HepG2 (cell line): ENCODE measurements around the gene SNRNP48. TPM values are rescaled to one million over a fixed set of nuclear protein-coding genes. Genes with fewer than 3 reads are reported as not detected.

Source experiments
- ATAC-seq: fragments of 200-7000 bp; cut with Tn5 transposase; 3 replicates; pipeline ENCODE4 v1.9.1; 2020; ENCODE audit warnings: mild to moderate bottlenecking, moderate library complexity
- BruUV-seq: library from RNA; stranded (reverse); fragments of 400-500 nt; replicated peaks from 2 replicates; lab custom pipeline; 2021; lab: Mats Ljungman, UMichigan
- CTCF ChIA-PET: fragments of 300-600 bp; formaldehyde crosslinking; extraction: SDS; loops from one replicate; lab custom pipeline; 2021; ENCODE audit warnings: low total read pairs, inconsistent platforms, low intra/inter-chr PET ratio; lab: Yijun Ruan, JAX
- POLR2A ChIA-PET: fragments of 350-600 bp; sonication (Branson Sonifier 250); formaldehyde crosslinking; loops from one replicate; lab custom pipeline; 2020; ENCODE audit warnings: antibody characterized with exemption, inconsistent platforms; lab: Yijun Ruan, JAX
- DNase-seq: peaks from one replicate; pipeline ENCODE4 v3.0.0-alpha.2; 2015; ENCODE audit warnings: low spot score
- FAIRE-seq: peaks from 3 replicates; lab custom pipeline; 2011; peaks lifted over from hg19 to GRCh38; lab: Jason Lieb, UNC
- H2AFZ ChIP-seq: one replicate; pipeline ENCODE4 v1.6.1; 2011; ENCODE audit warnings: low read length, inconsistent platforms
- H3K27ac ChIP-seq: fragments of 300-600 bp; 3 replicates; pipeline ENCODE4 v1.8.0; 2011; ENCODE audit warnings: mixed run types, mild to moderate bottlenecking, mixed read lengths, low read length, inconsistent platforms; ENCODE audit not compliant: insufficient read depth; ENCODE audit errors: extremely low read length
- H3K27me3 ChIP-seq, 2 experiments: fragments of 200-600 bp in 1 of 2; 2 replicates in 1 of 2; 3 replicates in 1 of 2; pipeline versions ENCODE4 v1.6.0 to v1.8.0; 2011; ENCODE audit warnings: low read length in 2 of 2, mild to moderate bottlenecking in 2 of 2, moderate library complexity in 2 of 2, inconsistent platforms in 1 of 2; ENCODE audit not compliant: insufficient read depth in 2 of 2, control insufficient read depth in 1 of 2
- H3K36me3 ChIP-seq, 2 experiments: fragments of 200-600 bp in 1 of 2; replicated peaks in 1 of 2; 2 replicates in 1 of 2; 3 replicates in 1 of 2; pipeline versions ENCODE4 v1.5.1 to v1.8.0; 2011; ENCODE audit warnings: low read length in 2 of 2, inconsistent platforms in 1 of 2; ENCODE audit not compliant: insufficient read depth in 2 of 2, control insufficient read depth in 1 of 2
- H3K4me1 ChIP-seq: 2 replicates; pipeline ENCODE4 v1.5.1; 2012; ENCODE audit warnings: low read length, inconsistent platforms; ENCODE audit not compliant: insufficient read depth
- H3K4me2 ChIP-seq: 2 replicates; pipeline ENCODE4 v1.6.0; 2011; ENCODE audit warnings: low read depth, low read length, inconsistent platforms
- H3K4me3 ChIP-seq, 3 experiments: fragments of 200-600 bp in 1 of 3; sonication (generic), shearing (Covaris generic) in 1 of 3; replicated peaks in 1 of 3; 2 replicates each; pipeline ENCODE4 v1.5.1; 2011 to 2016; ENCODE audit warnings: low read length in 3 of 3, inconsistent platforms in 2 of 3, low read depth in 2 of 3, mild to moderate bottlenecking in 2 of 3, control low read depth in 1 of 3, mixed read lengths in 1 of 3; ENCODE audit not compliant: insufficient read depth in 1 of 3
- H3K79me2 ChIP-seq: one replicate; pipeline ENCODE4 v1.6.1; 2011; ENCODE audit warnings: low read length, inconsistent platforms; ENCODE audit not compliant: insufficient read depth
- H3K9ac ChIP-seq: 2 replicates; pipeline ENCODE4 v1.6.0; 2011; ENCODE audit warnings: mild to moderate bottlenecking, low read depth, low read length, inconsistent platforms; ENCODE audit not compliant: insufficient read depth
- H3K9me3 ChIP-seq: 2 replicates; pipeline ENCODE4 v1.5.1; 2012; ENCODE audit warnings: mild to moderate bottlenecking, low read length
- H4K20me1 ChIP-seq: 2 replicates; pipeline ENCODE4 v1.6.0; 2011; ENCODE audit warnings: inconsistent platforms, mild to moderate bottlenecking, low read length, moderate library complexity; ENCODE audit not compliant: insufficient read depth
- CENPX ChIP-seq: sonication (generic); formaldehyde crosslinking; IDR thresholded peaks from 2 replicates; pipeline ENCODE4 v1.9.0; 2021; ENCODE audit warnings: mild to moderate bottlenecking, missing genetic modification reagents, moderate library complexity
- NFATC3 ChIP-seq: sonication (generic); formaldehyde crosslinking; IDR thresholded peaks from 2 replicates; pipeline ENCODE4 v1.5.1; 2020; ENCODE audit warnings: mild to moderate bottlenecking, missing genetic modification reagents
- NFE2L2 ChIP-seq: fragments of 150-350 bp; IDR thresholded peaks from 2 replicates; pipeline ENCODE4 v1.6.1; 2014; ENCODE audit warnings: low read length
- RBM22 ChIP-seq: fragments of 200-400 bp; formaldehyde crosslinking; optimal IDR thresholded peaks from 2 replicates; pipeline ENCODE3; 2017; ENCODE audit warnings: mild to moderate bottlenecking, low read length, moderate library complexity
- TP53 ChIP-seq: sonication (generic); formaldehyde crosslinking; conservative IDR thresholded peaks from 2 replicates; pipeline ENCODE4 v1.4.0; 2020; ENCODE audit warnings: missing genetic modification reagents
- ZBTB38 ChIP-seq: sonication (generic); formaldehyde crosslinking; IDR thresholded peaks from 2 replicates; pipeline ENCODE4 v1.5.1; 2020; ENCODE audit warnings: mild to moderate bottlenecking, missing genetic modification reagents
- ZNF317 ChIP-seq: sonication (generic); formaldehyde crosslinking; IDR thresholded peaks from 2 replicates; pipeline ENCODE4 v1.5.0; 2020; ENCODE audit warnings: mild to moderate bottlenecking, missing genetic modification reagents
- ZNF430 ChIP-seq: sonication (generic); formaldehyde crosslinking; IDR thresholded peaks from 2 replicates; pipeline ENCODE4 v1.9.0; 2021; ENCODE audit warnings: mild to moderate bottlenecking, missing genetic modification reagents
- ZNF577 ChIP-seq: sonication (generic); formaldehyde crosslinking; IDR thresholded peaks from 2 replicates; pipeline ENCODE4 v1.4.0; 2020; ENCODE audit warnings: mild to moderate bottlenecking, low read depth, missing genetic modification reagents, borderline replicate concordance
- ZNF720 ChIP-seq: sonication (generic); formaldehyde crosslinking; IDR thresholded peaks from 2 replicates; pipeline ENCODE4 v1.4.0; 2020; ENCODE audit warnings: missing genetic modification reagents
- ZNF788 ChIP-seq: sonication (generic); formaldehyde crosslinking; IDR thresholded peaks from 2 replicates; pipeline ENCODE4 v1.5.0; 2020; ENCODE audit warnings: mild to moderate bottlenecking, missing genetic modification reagents, borderline replicate concordance
- WGBS: methylation state at CpG from one replicate; pipeline ENCODE4 v1.1.6; 2017; ENCODE audit warnings: low lambda C conversion rate; 5-methylcytosine and 5-hydroxymethylcytosine counted together
- in situ Hi-C: cut with HindIII; loops from 2 replicates; pipeline ENCODE4 v1.10.0; 2017; ENCODE audit warnings: low pct_unique_long_range_greater_than_20kb; ENCODE audit not compliant: extremely low pct_ligation_motif_present
- intact Hi-C: fragments of 100-400 bp; cut with micrococcal nuclease; formaldehyde crosslinking; loops from one replicate; pipeline ENCODE4 v1.10.0; 2022; ENCODE audit not compliant: unreplicated experiment
- polyA plus RNA-seq, 8 experiments: library from polyadenylated mRNA; depleted of rRNA in 3 of 8; stranded (reverse) in 7 of 8; unstranded in 1 of 8; fragments of >200 nt; fragmentation: Illumina TruSeq in 4 of 8; extraction: Trizol in 4 of 8; gene quantifications; 2 replicates each; pipeline versions ENCODE4 v1.2.1 to v1.2.3, GENCODE V29; 2011 to 2016; ENCODE audit warnings: low read depth in 4 of 8, missing spikeins in 1 of 8, mixed read lengths in 1 of 8; ENCODE audit not compliant: insufficient read depth in 1 of 8
- total RNA-seq, 5 experiments: library from RNA; depleted of rRNA; stranded (reverse); fragments of >200 nt; fragmentation: Illumina TruSeq; extraction: Trizol; gene quantifications; 2 replicates each; pipeline ENCODE4 v1.2.3, GENCODE V29; 2016; ENCODE audit warnings: low read depth in 1 of 5
- TF ChIP-seq, protein P1 (sequence below): sonication (generic); formaldehyde crosslinking; IDR thresholded peaks from 2 replicates; pipeline ENCODE4 v1.9.0; 2021; ENCODE audit warnings: missing genetic modification reagents, mild to moderate bottlenecking, borderline replicate concordance

SNRNP48 gene
- total and polyA plus RNA-seq, 2 of the 13 experiments (the other 11 are each of a cell fraction or from before 2014, with no cell fraction given), result 17.5 to 47.5 TPM

DNA sequence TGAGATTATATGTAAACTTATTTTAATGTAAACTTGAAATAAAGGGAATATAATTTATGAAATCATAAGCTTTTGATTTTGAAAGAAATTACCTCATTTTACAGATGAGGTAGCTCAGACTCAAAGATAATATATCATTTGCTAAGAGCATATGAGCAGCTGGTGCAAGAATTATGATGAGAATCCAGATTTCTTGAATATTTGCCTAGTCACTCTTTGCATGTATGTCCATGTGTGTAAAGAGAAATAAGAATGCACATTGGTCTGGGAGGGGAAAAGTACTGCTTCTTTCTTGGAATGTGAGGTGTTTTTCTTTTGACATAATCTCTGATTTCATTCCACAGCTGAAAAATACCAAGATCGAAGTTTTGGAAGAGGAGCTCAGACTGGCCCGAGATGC, 11.1 kb upstream of the SNRNP48 start:
- DNase-seq, result no peak
- H3K4me2 ChIP-seq, result no peak overlapping the region
- H3K4me3 ChIP-seq, result no peak overlapping the region
- ATAC-seq, result no peak
- peaks cover 59 to 97% of the 10 kb centered on the region in 2 experiments for H3K36me3 ChIP-seq
- POLR2A ChIA-PET, result interaction anchor here (1.5 to 3.1 kb wide), 4 partner anchors 10 to 30 kb away, joined by 4 to 37 read pairs (median 5); partner anchors contain the start of gene SNRNP48
- H3K9me3 ChIP-seq, result no peaks in the 10 kb centered on the region
- no peaks in the 10 kb centered on the region for H3K27me3 ChIP-seq
- FAIRE-seq, result no peak
- intact Hi-C loops, result no loop called here
- no peak overlapping the region for H3K27ac ChIP-seq
- H3K79me2 ChIP-seq, result peaks cover 2% of the 10 kb centered on the region
- H2AFZ ChIP-seq, result no peak overlapping the region
- in situ Hi-C loops, result no loop called here
- H3K4me1 ChIP-seq, result peaks cover 34% of the 10 kb centered on the region
- H3K9ac ChIP-seq, result no peak overlapping the region
- CTCF ChIA-PET, result no interaction called here
- no TSS peak for BruUV-seq
- H4K20me1 ChIP-seq, result no peaks in the 10 kb centered on the region
- WGBS, result 97% methylated on average over 2 of the region's 2 CpGs
- peak; percentile 72 for TF ChIP-seq NFE2L2
- TF ChIP-seq ZNF788 (CRISPR knock-in tag), result no peak
- TF ChIP-seq, all 625 proteins: peak for 1

DNA sequence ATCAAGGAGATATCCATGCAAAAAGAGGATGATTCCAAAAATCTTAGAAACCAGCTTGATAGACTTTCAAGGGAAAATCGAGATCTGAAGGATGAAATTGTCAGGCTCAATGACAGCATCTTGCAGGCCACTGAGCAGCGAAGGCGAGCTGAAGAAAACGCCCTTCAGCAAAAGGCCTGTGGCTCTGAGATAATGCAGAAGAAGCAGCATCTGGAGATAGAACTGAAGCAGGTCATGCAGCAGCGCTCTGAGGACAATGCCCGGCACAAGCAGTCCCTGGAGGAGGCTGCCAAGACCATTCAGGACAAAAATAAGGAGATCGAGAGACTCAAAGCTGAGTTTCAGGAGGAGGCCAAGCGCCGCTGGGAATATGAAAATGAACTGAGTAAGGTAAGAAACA, 10.1 kb upstream of the SNRNP48 start:
- peaks cover 61 to 97% of the 10 kb centered on the region in 2 experiments for H3K36me3 ChIP-seq
- POLR2A ChIA-PET, result interaction anchor here (1.5 to 3.1 kb wide), 7 partner anchors 11 to 191 kb away, joined by 4 to 37 read pairs (median 10); partner anchors contain the start of genes CAGE1, DSP, RIOK1 and SNRNP48
- CTCF ChIA-PET, result no interaction called here

More for the DNA sequence above, 10.1 kb upstream of the SNRNP48 start:
- DNase-seq, result no peak
- no peak for TF ChIP-seq NFATC3
- TF ChIP-seq CENPX (CRISPR knock-in tag), result no peak
- no peak for TF ChIP-seq ZNF317 (CRISPR knock-in tag)
- TF ChIP-seq ZBTB38 (CRISPR knock-in tag), result 0 out of 2 replicates have a peak, but pooled peaks have one; percentile 38
- peak; percentile 46; the same call in 1 of the 2 replicates for TF ChIP-seq ZNF430 (CRISPR knock-in tag)
- TF ChIP-seq TP53 (CRISPR knock-in tag), result 0 out of 2 replicates have a peak, but pooled peaks have one; percentile 41
- TF ChIP-seq, protein P1, sequence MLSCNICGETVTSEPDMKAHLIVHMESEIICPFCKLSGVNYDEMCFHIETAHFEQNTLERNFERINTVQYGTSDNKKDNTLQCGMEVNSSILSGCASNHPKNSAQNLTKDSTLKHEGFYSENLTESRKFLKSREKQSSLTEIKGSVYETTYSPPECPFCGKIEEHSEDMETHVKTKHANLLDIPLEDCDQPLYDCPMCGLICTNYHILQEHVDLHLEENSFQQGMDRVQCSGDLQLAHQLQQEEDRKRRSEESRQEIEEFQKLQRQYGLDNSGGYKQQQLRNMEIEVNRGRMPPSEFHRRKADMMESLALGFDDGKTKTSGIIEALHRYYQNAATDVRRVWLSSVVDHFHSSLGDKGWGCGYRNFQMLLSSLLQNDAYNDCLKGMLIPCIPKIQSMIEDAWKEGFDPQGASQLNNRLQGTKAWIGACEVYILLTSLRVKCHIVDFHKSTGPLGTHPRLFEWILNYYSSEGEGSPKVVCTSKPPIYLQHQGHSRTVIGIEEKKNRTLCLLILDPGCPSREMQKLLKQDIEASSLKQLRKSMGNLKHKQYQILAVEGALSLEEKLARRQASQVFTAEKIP (CRISPR knock-in tag), result no peak
- TF ChIP-seq RBM22, result peak; percentile 53
- no peak for TF ChIP-seq ZNF577 (CRISPR knock-in tag)
- no peak for TF ChIP-seq ZNF720
- no peak for FAIRE-seq
- Histone ChIP-seq H3K9me3 (no peaks in the 10 kb centered on the region), H3K27me3 (no peaks in the 10 kb centered on the region), H3K4me3 (no peak overlapping the region), H3K27ac (peak overlapping the region; percentile 63), H3K79me2 (peaks cover 2% of the 10 kb centered on the region), H2AFZ (no peak overlapping the region), H3K9ac (no peak overlapping the region), H4K20me1 (no peaks in the 10 kb centered on the region), H3K4me1 (peaks cover 34% of the 10 kb centered on the region), H3K4me2 (no peak overlapping the region)
- intact Hi-C loops (no loop called here), in situ Hi-C loops (no loop called here)
- BruUV-seq, result no TSS peak
- WGBS, result 99% methylated on average over 9 of the region's 9 CpGs
- ATAC-seq, result no peak; the same call in 2 of the 3 replicates
